Activated B cell treated with CpG ODN at 0.5 μM for 24 hours (primary cell): ENCODE data around the gene KCNMA1. TPM values are rescaled to one million over a fixed set of nuclear protein-coding genes. Genes with fewer than 3 reads are reported as not detected.

Source experiments
- ATAC-seq: fragments of 200-7000 bp; cut with Tn5 transposase; one replicate; pipeline ENCODE4 v1.10.0; 2021; ENCODE audit warnings: low read depth, mild to moderate bottlenecking, moderate library complexity
- CTCF ChIA-PET: fragments of 350-600 bp; sonication (Branson Sonifier 250); formaldehyde crosslinking; loops from one replicate; lab custom pipeline; 2021; ENCODE audit warnings: antibody characterized with exemption; lab: Charles Lee
- POLR2A ChIA-PET: fragments of 350-600 bp; sonication (Branson Sonifier 250); formaldehyde crosslinking; loops from one replicate; lab custom pipeline; 2021; ENCODE audit warnings: antibody characterized with exemption; lab: Charles Lee
- DNase-seq: peaks from one replicate; pipeline ENCODE4 v3.0.0; 2022
- H3K27ac Mint-ChIP-seq: one replicate; pipeline ENCODE4 v1.8.0; 2020; ENCODE audit warnings: mixed read lengths
- H3K27me3 Mint-ChIP-seq: one replicate; pipeline ENCODE4 v1.8.0; 2021; ENCODE audit warnings: mixed read lengths
- H3K36me3 Mint-ChIP-seq: one replicate; pipeline ENCODE4 v1.8.0; 2021; ENCODE audit warnings: low read depth, mixed read lengths
- H3K4me1 Mint-ChIP-seq: one replicate; pipeline ENCODE4 v1.8.0; 2021; ENCODE audit warnings: mixed read lengths
- H3K4me3 Mint-ChIP-seq: one replicate; pipeline ENCODE4 v1.8.0; 2020; ENCODE audit warnings: mild to moderate bottlenecking, mixed read lengths
- H3K9me3 Mint-ChIP-seq: one replicate; pipeline ENCODE4 v1.8.0; 2020; ENCODE audit warnings: mixed read lengths
- CTCF ChIP-seq: fragments of 200-600 bp; IDR thresholded peaks from one replicate; pipeline ENCODE4 v1.8.0; 2022; ENCODE audit warnings: antibody characterized with exemption, mild to moderate bottlenecking
- intact Hi-C: fragments of 100-400 bp; cut with micrococcal nuclease; formaldehyde crosslinking; loops from one replicate; pipeline ENCODE4 v1.15.1; 2024
- total RNA-seq: library from RNA; stranded (reverse); gene quantifications from 2 replicates; pipeline ENCODE4 v1.2.3, GENCODE V29; 2022

Gene KCNMA1
- total RNA-seq, 1 donor from 2014 or later = 3.7 TPM

DNA sequence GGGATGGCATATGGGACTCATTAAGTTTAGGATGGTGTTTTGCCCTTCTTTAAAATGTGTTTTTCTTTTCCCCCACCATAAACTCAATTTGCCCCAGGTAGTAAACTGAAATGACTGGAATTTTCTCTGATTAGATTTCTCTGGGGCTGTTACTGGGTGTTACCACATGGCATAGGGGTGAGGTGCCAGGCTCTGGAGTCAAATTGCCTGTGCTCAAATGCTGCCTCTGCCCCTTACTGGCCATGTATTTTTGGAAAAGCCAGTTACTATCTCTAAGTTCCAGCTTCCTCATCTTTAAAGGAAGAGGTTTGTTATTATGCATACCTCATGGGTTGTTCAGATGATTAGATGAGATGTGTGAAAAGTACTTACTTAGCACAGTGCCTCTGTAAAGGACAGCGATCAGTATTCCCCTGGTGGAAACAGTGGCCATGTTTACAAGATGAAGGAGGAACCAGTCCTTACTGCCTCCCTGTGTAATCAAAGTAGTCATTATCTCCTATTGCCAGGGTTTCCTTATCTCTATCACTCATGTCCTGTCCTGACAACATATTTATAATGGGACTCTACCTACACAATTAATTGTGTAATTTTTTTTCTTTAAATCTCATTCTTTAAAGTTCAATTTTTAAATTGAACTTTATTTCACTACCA, 352.0 kb downstream of the KCNMA1 start:
- ChIA-PET CTCF (no interaction called here), POLR2A (no interaction called here)
- no peak for ATAC-seq
- Mint-ChIP-seq H3K27me3 (peaks cover 19% of the 10 kb centered on the region), H3K9me3 (no peaks in the 10 kb centered on the region), H3K36me3 (no peaks in the 10 kb centered on the region), H3K4me1 (peaks cover 10% of the 10 kb centered on the region), H3K27ac (no peak overlapping the region), H3K4me3 (no peak overlapping the region)
- DNase-seq = no peak
- intact Hi-C loops = no loop called here
- no peak for TF ChIP-seq CTCF

DNA sequence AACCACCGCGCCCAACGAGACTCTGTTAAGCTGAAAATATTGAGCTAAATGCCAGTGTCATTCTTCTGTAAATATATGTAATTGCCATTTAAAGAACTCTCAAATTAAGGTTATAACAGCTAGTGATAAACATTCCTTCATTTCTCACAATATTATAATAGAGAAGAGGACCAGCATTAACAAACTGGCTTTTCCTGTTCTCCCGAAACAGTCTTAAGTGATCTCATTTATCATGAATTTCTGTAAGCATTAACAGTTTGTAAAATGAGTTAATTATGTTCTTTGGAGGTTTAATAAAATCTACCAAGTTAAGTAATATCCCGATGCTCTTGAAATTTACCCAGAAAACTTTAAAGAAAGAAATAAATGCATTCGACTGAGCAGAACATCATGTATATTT, 352.8 kb downstream of the KCNMA1 start:
- DNase-seq (no peak), ATAC-seq (no peak)
- Mint-ChIP-seq H3K27ac (no peak overlapping the region), H3K4me3 (no peak overlapping the region), H3K27me3 (peaks cover 22% of the 10 kb centered on the region), H3K36me3 (no peaks in the 10 kb centered on the region), H3K4me1 (peaks cover 10% of the 10 kb centered on the region), H3K9me3 (peaks cover 2% of the 10 kb centered on the region)
- ChIA-PET CTCF (no interaction called here), POLR2A (no interaction called here)
- intact Hi-C loops = no loop called here
- no peak for TF ChIP-seq CTCF

- TF ChIP-seq CTCF = no peak
- Mint-ChIP-seq H3K36me3 (no peaks in the 10 kb centered on the region), H3K4me1 (peaks cover 10% of the 10 kb centered on the region), H3K4me3 (no peak overlapping the region), H3K9me3 (peaks cover 3% of the 10 kb centered on the region), H3K27me3 (peaks cover 22% of the 10 kb centered on the region), H3K27ac (no peak overlapping the region)
- ChIA-PET POLR2A (no interaction called here), CTCF (no interaction called here)
- intact Hi-C loops = no loop called here
- no peak for DNase-seq
- ATAC-seq = no peak
Measured at GRCh38 chr10:77283326-77283725, 354.3 kb downstream of the KCNMA1 start.

- intact Hi-C loops = no loop called here
- ATAC-seq (no peak), DNase-seq (no peak)
- H3K9me3 Mint-ChIP-seq = peaks cover 3% of the 10 kb centered on the region
- POLR2A ChIA-PET = no interaction called here
- no peak overlapping the region for H3K4me3 Mint-ChIP-seq
- no peaks in the 10 kb centered on the region for H3K36me3 Mint-ChIP-seq
- TF ChIP-seq CTCF = no peak
- H3K27ac Mint-ChIP-seq = no peak overlapping the region
- peaks cover 10% of the 10 kb centered on the region for H3K4me1 Mint-ChIP-seq
- peaks cover 22% of the 10 kb centered on the region for H3K27me3 Mint-ChIP-seq
- CTCF ChIA-PET = no interaction called here
Measured at GRCh38 chr10:77282163-77282562, 355.4 kb downstream of the KCNMA1 start.

- no peak for TF ChIP-seq CTCF
- ATAC-seq (no peak), DNase-seq (no peak)
- Mint-ChIP-seq H3K4me1 (peaks cover 10% of the 10 kb centered on the region), H3K27ac (no peak overlapping the region), H3K36me3 (no peaks in the 10 kb centered on the region), H3K27me3 (peaks cover 22% of the 10 kb centered on the region), H3K4me3 (no peak overlapping the region), H3K9me3 (peaks cover 3% of the 10 kb centered on the region)
- intact Hi-C loops = no loop called here
- ChIA-PET CTCF (no interaction called here), POLR2A (no interaction called here)
Measured at GRCh38 chr10:77281719-77282118, 355.9 kb downstream of the KCNMA1 start.
